HepG2 (cell line): Measurements from ENCODE around the gene WDR73. TPM values are rescaled to one million over a fixed set of nuclear protein-coding genes. Genes with fewer than 3 reads are reported as not detected.

Experiments used
- ATAC-seq: fragments of 200-7000 bp; cut with Tn5 transposase; 3 replicates; pipeline ENCODE4 v1.9.1; 2020; ENCODE audit warnings: mild to moderate bottlenecking, moderate library complexity
- BruUV-seq: library from RNA; stranded (reverse); fragments of 400-500 nt; replicated peaks from 2 replicates; lab custom pipeline; 2021; lab: Mats Ljungman, UMichigan
- CTCF ChIA-PET: fragments of 300-600 bp; formaldehyde crosslinking; extraction: SDS; loops from one replicate; lab custom pipeline; 2021; ENCODE audit warnings: low total read pairs, inconsistent platforms, low intra/inter-chr PET ratio; lab: Yijun Ruan, JAX
- POLR2A ChIA-PET: fragments of 350-600 bp; sonication (Branson Sonifier 250); formaldehyde crosslinking; loops from one replicate; lab custom pipeline; 2020; ENCODE audit warnings: antibody characterized with exemption, inconsistent platforms; lab: Yijun Ruan, JAX
- DNase-seq: peaks from one replicate; pipeline ENCODE4 v3.0.0-alpha.2; 2015; ENCODE audit warnings: low spot score
- FAIRE-seq: peaks from 3 replicates; lab custom pipeline; 2011; peaks lifted over from hg19 to GRCh38; lab: Jason Lieb, UNC
- H2AFZ ChIP-seq: one replicate; pipeline ENCODE4 v1.6.1; 2011; ENCODE audit warnings: low read length, inconsistent platforms
- H3K27ac ChIP-seq: fragments of 300-600 bp; 3 replicates; pipeline ENCODE4 v1.8.0; 2011; ENCODE audit warnings: mixed run types, mild to moderate bottlenecking, mixed read lengths, low read length, inconsistent platforms; ENCODE audit not compliant: insufficient read depth; ENCODE audit errors: extremely low read length
- H3K27me3 ChIP-seq, 2 experiments: fragments of 200-600 bp in 1 of 2; 2 replicates in 1 of 2; 3 replicates in 1 of 2; pipeline versions ENCODE4 v1.6.0 to v1.8.0; 2011; ENCODE audit warnings: low read length in 2 of 2, mild to moderate bottlenecking in 2 of 2, moderate library complexity in 2 of 2, inconsistent platforms in 1 of 2; ENCODE audit not compliant: insufficient read depth in 2 of 2, control insufficient read depth in 1 of 2
- H3K36me3 ChIP-seq, 2 experiments: fragments of 200-600 bp in 1 of 2; replicated peaks in 1 of 2; 2 replicates in 1 of 2; 3 replicates in 1 of 2; pipeline versions ENCODE4 v1.5.1 to v1.8.0; 2011; ENCODE audit warnings: low read length in 2 of 2, inconsistent platforms in 1 of 2; ENCODE audit not compliant: insufficient read depth in 2 of 2, control insufficient read depth in 1 of 2
- H3K4me1 ChIP-seq: 2 replicates; pipeline ENCODE4 v1.5.1; 2012; ENCODE audit warnings: low read length, inconsistent platforms; ENCODE audit not compliant: insufficient read depth
- H3K4me2 ChIP-seq: 2 replicates; pipeline ENCODE4 v1.6.0; 2011; ENCODE audit warnings: low read depth, low read length, inconsistent platforms
- H3K4me3 ChIP-seq, 3 experiments: fragments of 200-600 bp in 1 of 3; sonication (generic), shearing (Covaris generic) in 1 of 3; replicated peaks in 1 of 3; 2 replicates each; pipeline ENCODE4 v1.5.1; 2011 to 2016; ENCODE audit warnings: low read length in 3 of 3, inconsistent platforms in 2 of 3, low read depth in 2 of 3, mild to moderate bottlenecking in 2 of 3, control low read depth in 1 of 3, mixed read lengths in 1 of 3; ENCODE audit not compliant: insufficient read depth in 1 of 3
- H3K79me2 ChIP-seq: one replicate; pipeline ENCODE4 v1.6.1; 2011; ENCODE audit warnings: low read length, inconsistent platforms; ENCODE audit not compliant: insufficient read depth
- H3K9ac ChIP-seq: 2 replicates; pipeline ENCODE4 v1.6.0; 2011; ENCODE audit warnings: mild to moderate bottlenecking, low read depth, low read length, inconsistent platforms; ENCODE audit not compliant: insufficient read depth
- H3K9me3 ChIP-seq: 2 replicates; pipeline ENCODE4 v1.5.1; 2012; ENCODE audit warnings: mild to moderate bottlenecking, low read length
- H4K20me1 ChIP-seq: 2 replicates; pipeline ENCODE4 v1.6.0; 2011; ENCODE audit warnings: inconsistent platforms, mild to moderate bottlenecking, low read length, moderate library complexity; ENCODE audit not compliant: insufficient read depth
- ARID5B ChIP-seq: IDR thresholded peaks from 2 replicates; pipeline ENCODE4 v1.4.0; 2020; ENCODE audit warnings: mild to moderate bottlenecking, missing genetic modification reagents
- HMG20A ChIP-seq: IDR thresholded peaks from 2 replicates; pipeline ENCODE4 v1.6.1; 2016; ENCODE audit warnings: borderline replicate concordance
- POLR2AphosphoS2 ChIP-seq: IDR thresholded peaks from 2 replicates; pipeline ENCODE4 v1.6.1; 2011; ENCODE audit warnings: low read depth, low read length, improper control_type of control experiment
- REST ChIP-seq, 2 experiments: IDR thresholded peaks; 2 replicates each; pipeline ENCODE4 v1.6.1; 2011 to 2012; ENCODE audit warnings: low read length in 2 of 2, borderline replicate concordance in 1 of 2, low read depth in 1 of 2, mild to moderate bottlenecking in 1 of 2, moderate library complexity in 1 of 2
- ZKSCAN8 ChIP-seq: IDR thresholded peaks from 2 replicates; pipeline ENCODE4 v1.6.1; 2016; ENCODE audit warnings: borderline replicate concordance, missing genetic modification reagents, missing compliant biosample characterization
- ZNF44 ChIP-seq: sonication (generic); formaldehyde crosslinking; IDR thresholded peaks from 2 replicates; pipeline ENCODE4 v1.5.1; 2020; ENCODE audit warnings: mild to moderate bottlenecking, missing genetic modification reagents
- WGBS: methylation state at CpG from one replicate; pipeline ENCODE4 v1.1.6; 2017; ENCODE audit warnings: low lambda C conversion rate; 5-methylcytosine and 5-hydroxymethylcytosine counted together
- in situ Hi-C: cut with HindIII; loops from 2 replicates; pipeline ENCODE4 v1.10.0; 2017; ENCODE audit warnings: low pct_unique_long_range_greater_than_20kb; ENCODE audit not compliant: extremely low pct_ligation_motif_present
- intact Hi-C: fragments of 100-400 bp; cut with micrococcal nuclease; formaldehyde crosslinking; loops from one replicate; pipeline ENCODE4 v1.10.0; 2022; ENCODE audit not compliant: unreplicated experiment
- polyA plus RNA-seq, 8 experiments: library from polyadenylated mRNA; depleted of rRNA in 3 of 8; stranded (reverse) in 7 of 8; unstranded in 1 of 8; fragments of >200 nt; fragmentation: Illumina TruSeq in 4 of 8; extraction: Trizol in 4 of 8; gene quantifications; 2 replicates each; pipeline versions ENCODE4 v1.2.1 to v1.2.3, GENCODE V29; 2011 to 2016; ENCODE audit warnings: low read depth in 4 of 8, missing spikeins in 1 of 8, mixed read lengths in 1 of 8; ENCODE audit not compliant: insufficient read depth in 1 of 8
- total RNA-seq, 5 experiments: library from RNA; depleted of rRNA; stranded (reverse); fragments of >200 nt; fragmentation: Illumina TruSeq; extraction: Trizol; gene quantifications; 2 replicates each; pipeline ENCODE4 v1.2.3, GENCODE V29; 2016; ENCODE audit warnings: low read depth in 1 of 5

WDR73 gene
- total and polyA plus RNA-seq, 2 of the 13 experiments (the other 11 are each of a cell fraction or from before 2014, with no cell fraction given): 20.0 to 35.5 TPM

- no peak for TF ChIP-seq REST (IDR thresholded peaks at IDR 0.05; ENCODE audit: borderline replicate concordance in 1 of 2, low read depth in 1 of 2, low read length in 2 of 2)
Measured at GRCh38 chr15:84668221-84668982, 14.3 kb upstream of the WDR73 start (continued).

GRCh38 chr15:84666373-84666772, 12.3 kb upstream of the WDR73 start:
- no peak for FAIRE-seq
- intact Hi-C loops: no loop called here
- peaks cover 5 to 43% of the 10 kb centered on the region in 2 experiments; a peak in 4 of 5 replicates for H3K36me3 ChIP-seq
- ATAC-seq: no peak
- H3K27ac ChIP-seq: no peak overlapping the region
- H3K4me1 ChIP-seq: no peaks in the 10 kb centered on the region
- TF ChIP-seq HMG20A (CRISPR knock-in tag): no peak
- TF ChIP-seq ARID5B: no peak
- no peak for TF ChIP-seq ZNF44 (CRISPR knock-in tag)
- no peak for TF ChIP-seq ZKSCAN8 (CRISPR knock-in tag)
- TF ChIP-seq POLR2AphosphoS2: no peak
- TF ChIP-seq, all 625 proteins: peak for 0
- Histone ChIP-seq H3K9ac (no peak overlapping the region), H3K4me2 (no peak overlapping the region), H2AFZ (no peak overlapping the region), H4K20me1 (no peaks in the 10 kb centered on the region), H3K9me3 (no peaks in the 10 kb centered on the region), H3K27me3 (no peaks in the 10 kb centered on the region), H3K79me2 (no peaks in the 10 kb centered on the region), H3K4me3 (no peak overlapping the region)
- no peak for DNase-seq
- WGBS: 90% methylated on average over 2 of the region's 2 CpGs
- no TSS peak for BruUV-seq
- ChIA-PET POLR2A (no interaction called here), CTCF (no interaction called here)
- in situ Hi-C loops: no loop called here
